ENCODE data around the gene GFOD1.

The GFOD1 gene

DNA sequence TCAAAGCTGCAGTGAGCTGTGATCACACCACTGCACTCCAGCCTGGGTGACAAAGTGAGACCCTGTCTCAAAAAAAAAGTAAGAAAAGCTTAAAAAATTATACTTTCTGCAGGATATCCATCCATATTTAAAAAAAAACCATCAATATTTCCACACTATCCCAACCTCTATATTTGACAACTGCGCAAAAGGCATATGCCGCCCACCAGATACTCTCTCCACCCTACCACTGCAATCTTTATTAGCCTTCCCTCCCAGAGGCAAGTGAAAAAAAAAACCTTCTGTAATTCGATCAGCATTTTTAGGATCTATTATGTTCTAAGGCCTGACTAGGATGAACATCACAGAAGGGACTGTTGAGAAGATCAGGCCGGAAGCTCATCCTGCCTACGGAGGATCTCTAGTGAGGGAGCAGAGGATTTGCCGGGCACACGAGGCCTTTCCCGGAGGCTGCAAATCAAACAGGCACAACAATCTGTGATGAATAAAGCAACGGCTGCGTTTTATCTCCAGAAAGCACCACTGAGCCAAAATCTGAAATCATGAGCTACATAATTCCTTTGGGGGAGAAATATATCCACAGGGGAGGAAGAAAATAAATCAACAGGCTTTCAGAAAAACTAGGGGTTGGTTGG, 65.9 kb downstream of the GFOD1 start:
- no peak for DNase-seq

DNA sequence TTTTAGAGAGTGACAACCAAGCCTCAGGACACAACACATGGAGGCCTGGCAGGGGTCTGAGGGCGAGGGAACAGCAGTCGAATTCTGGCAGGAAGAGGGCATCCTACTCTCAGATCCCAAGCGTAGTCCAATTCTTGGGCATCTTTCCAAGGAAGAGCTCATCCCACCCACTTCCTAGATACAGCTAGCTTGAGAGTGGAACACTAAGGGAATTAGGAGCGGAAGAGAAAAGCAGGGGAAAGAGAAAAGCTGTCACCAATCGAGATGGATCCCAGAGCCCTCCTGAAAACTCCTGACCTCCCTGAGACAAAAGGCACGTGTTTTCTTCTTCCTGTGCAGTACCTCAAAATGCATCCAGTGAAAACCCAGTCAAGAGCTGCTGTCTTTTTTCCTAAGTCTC, 67.1 kb downstream of the GFOD1 start:
- no peak for DNase-seq

DNA sequence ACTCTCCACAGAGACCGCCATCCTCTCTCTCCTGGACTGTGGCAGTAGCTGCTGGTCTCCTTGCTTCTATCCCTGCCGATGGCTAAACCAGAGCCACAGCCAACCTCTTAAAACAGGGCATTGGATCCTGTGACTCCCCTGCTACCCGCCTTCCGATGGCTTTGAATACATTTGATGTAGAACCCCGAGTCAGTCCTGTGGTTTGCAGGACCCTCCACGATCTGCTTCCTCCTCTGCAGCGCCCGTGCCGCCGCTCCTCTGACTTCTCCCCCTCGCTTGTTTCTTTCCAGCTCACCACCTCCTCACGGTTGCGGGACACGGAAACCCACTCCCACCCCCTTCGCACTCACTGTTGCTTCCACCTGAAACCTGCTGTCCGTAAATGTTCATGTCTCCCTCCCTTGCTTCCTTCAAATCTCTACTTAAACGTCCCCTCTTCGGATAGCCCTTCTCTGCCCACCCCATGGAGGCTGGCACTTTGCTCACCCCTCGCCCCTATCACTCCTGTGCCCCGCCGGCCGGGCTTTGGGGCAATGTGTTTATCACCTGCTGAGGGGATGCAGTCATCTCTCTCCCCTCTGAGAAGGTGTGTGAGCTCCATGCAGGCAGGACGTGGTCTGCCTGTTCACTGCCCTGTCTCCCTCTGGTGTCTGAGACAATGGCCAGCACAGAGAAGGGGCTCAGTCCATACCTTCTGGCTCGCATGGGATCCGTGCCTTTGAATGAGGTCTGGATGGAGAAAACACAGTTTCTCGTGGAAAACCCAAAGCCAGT, 67.8 kb downstream of the GFOD1 start:
- DNase-seq = no peak

DNA sequence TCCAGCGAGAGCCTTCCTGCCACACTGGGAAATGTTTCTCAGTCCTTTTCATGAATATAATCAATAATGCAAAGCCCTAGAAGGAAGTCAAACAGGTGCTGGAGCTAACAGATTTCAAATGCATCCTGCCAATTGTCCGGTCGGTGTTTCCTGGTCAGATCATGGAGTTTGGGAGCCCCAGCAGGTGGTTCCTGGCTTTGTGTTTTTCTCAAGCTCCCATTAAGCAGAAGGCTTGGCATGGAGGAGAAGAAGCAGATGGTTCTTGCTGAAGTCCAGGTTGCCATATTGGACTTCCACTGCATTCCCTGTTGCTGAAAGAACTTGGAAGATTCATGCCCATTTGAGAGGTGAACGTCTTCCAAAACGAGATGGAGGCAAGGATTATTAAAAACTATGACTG, 68.6 kb downstream of the GFOD1 start:
- no peak for DNase-seq

DNA sequence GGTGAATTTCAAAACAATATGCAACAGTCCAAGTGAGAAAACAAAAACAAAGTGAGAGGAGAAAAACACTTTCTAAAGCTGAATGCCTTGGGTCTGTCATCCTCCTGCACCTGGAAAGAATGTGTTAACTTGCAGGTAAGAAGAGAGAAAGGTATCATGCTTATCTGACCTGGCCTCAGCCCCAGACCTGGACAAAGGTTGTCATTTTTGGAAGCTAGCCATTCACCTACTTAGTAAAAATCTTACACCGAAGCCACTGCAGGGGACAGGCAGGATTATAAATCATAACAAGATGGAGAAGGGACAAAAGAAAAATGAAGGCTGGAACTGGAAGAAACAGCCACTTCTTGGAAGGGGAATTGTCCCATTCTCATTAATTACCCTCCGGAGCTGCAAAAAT, 69.4 kb downstream of the GFOD1 start:
- no peak for DNase-seq

DNA sequence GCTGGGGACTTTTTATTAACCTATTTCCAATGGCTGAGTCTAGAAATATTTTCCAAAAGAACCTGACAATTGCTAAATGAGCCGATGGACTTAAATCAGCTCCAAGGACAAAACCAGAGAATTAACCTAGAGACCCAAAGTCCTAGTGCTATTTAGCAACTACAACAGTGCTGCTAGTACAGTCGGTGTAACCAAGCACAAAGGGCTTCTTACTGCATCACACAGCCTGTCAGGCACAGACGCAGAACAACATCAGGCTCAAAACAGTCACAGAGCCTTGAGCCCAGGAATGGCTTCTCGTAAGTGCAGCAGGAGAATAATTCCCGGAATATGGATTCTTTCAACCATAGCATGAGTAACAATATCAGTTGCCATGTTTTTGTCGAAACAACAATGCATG, 70.0 kb downstream of the GFOD1 start:
- DNase-seq = no peak

DNA sequence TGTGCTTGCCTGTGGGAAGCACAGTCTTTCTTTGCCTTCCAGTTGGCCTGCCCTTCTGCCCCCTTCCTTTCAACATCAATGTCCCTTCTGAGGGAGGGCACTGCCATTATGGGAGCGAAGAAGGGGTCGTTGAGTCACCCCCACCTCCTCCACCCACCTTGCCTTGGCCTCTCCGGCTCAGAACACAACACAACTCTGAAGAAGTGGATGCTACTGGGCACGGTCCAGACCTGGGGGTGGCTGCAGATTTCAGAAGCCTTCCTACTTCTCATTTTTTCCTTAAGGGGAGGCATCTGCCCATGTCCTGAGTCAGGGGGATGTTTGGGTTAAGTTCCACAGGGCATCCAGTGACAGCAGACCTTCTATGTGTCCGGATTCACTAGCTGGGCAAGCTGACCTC, 72.1 kb downstream of the GFOD1 start:
- DNase-seq = no peak

DNA sequence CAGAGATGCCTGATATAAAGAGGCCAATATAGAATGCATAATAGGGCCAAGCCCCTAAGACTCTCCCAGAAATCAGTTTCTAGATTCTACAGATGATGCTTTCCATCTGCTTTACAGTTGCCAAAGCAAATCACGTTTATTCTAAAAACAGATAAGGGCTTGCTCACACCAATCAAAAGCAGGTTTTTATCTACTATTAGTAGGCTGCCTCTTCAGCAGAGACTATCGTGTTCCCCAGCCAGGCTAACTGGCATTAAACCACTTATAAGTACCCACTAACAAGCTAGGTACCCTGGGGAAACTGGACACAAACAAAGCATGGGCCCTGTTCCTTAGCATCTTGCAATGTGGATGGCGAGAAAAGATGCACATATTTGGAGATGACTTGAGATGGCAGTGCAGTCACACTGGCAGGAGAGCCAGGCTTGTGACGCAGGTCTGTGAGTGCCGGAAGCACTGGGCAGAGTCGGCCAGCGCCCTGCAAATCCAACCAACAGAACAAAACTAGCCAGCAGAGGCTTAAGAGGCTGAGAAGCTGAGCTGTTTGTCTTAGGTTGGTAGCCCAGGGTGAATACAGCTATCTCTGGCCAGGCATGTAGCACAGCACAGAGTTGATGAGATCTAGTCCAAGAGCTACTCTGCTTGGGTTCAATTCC, 73.4 kb downstream of the GFOD1 start:
- no peak for DNase-seq

DNA sequence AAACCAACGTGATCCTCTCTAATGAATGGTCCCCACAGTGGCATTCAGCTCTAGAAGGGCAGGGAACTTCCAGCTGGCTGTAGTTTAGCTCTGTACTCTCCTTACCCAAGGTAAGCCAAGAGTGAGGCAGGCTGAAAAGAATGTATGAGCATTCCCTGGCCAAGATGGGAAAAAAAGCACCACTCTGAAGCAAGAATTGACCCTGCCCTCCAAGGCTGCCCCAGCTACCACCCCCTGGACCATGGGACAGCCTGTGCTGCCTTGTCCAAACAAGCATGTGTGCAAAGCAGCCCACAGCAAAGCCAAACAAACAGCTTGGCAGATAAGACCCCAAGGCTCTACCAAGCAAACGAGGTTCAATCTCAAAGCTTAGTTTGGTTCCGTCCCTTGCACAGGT, 73.9 kb downstream of the GFOD1 start:
- no peak for DNase-seq

DNA sequence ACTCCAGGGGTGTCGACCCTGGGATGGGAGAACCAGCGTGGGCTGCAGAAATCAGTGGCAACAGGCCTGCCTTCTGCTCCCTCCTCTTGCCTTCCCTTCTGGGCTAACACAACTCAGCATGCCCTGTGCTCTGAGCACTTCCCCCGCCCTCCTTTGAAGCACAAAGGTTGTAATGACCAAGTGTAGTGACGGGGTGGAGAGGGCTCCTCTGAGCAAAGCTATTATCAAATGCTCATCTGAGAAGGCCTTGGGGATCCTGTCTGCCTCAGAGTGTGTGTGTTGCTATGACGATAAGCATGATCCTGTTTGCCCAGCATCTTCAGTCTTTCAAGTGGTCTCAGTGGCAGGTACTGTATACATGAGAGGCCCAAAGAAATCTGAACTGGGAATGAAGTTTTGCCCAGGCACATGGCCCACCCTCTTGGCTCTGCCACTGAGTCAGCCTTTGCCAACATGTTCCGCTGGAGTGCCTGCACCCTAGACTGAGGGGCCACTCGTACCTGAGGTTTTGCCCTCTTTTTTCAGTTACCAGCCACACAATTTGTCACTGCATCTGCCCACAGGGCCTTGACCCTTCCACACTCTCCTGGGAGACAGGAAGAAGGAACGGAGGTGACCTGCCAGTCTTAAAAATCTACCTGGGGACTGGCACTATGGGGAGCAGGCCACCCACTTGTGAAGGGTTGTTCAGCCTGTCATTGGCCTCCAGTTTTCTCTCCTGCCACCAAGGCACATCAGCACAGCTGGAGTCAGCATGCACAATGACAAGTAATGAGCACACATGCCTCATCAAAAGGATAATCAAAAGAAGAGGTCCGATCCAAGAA, 74.5 kb downstream of the GFOD1 start:
- peak; percentile 62 for DNase-seq

DNA sequence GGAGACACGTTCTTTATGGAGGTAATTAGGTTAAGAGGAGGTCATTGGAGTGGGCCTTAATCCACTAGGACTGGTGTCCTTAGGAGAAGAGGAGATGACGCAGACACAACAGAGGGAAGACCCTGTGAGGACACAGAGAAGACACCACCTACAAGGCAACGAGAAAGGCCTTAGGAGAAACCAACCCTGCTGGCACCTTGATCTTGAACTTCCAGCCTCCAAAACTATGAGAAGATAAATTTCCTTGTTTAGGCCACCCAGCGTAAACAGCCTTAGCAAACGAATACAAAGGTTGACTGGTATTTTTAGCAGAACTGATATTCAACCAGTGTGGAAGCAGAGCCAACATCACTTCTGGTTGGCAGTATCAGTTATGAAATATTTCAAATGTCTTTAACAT, 75.2 kb downstream of the GFOD1 start:
- DNase-seq = no peak

DNA sequence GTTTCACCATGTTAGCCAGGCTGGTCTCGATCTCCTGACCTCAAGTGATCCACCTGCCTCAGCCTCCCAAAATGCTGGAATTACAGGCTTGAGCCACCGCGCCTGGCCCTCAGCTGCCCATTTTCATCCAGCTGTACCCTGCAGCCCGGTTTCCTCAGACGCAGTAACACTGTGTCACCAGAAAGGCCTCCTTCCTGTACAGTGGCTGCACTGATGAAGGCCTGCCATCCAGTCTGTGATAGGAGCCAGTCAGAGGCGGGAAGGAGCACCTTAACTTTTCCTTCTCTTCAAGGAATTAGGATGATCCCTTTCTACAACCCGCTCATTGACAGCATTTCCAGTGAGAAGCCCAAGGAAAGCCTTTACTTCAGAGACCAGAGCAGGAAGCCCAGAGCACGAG, 75.9 kb downstream of the GFOD1 start:
- no peak for DNase-seq

DNA sequence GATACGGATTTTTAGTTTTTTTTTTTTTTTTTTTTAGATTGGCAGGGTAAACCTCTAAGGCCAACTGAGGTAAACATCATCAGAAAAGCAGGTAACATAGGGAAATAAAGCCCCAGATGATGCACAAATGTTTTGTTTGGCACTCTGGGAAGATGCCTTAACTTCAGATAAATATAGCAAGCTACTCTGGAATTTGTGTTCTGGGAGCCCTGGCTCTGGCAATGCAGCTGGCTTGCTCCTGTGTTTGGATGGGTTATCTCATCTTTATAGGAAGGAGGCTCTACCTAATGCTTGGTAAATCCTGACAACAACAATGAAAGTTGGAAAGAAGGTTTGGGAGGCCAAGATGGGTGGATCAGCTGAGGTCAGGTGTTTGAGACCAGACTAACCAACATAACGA, 77.4 kb downstream of the GFOD1 start:
- no peak for DNase-seq

DNA sequence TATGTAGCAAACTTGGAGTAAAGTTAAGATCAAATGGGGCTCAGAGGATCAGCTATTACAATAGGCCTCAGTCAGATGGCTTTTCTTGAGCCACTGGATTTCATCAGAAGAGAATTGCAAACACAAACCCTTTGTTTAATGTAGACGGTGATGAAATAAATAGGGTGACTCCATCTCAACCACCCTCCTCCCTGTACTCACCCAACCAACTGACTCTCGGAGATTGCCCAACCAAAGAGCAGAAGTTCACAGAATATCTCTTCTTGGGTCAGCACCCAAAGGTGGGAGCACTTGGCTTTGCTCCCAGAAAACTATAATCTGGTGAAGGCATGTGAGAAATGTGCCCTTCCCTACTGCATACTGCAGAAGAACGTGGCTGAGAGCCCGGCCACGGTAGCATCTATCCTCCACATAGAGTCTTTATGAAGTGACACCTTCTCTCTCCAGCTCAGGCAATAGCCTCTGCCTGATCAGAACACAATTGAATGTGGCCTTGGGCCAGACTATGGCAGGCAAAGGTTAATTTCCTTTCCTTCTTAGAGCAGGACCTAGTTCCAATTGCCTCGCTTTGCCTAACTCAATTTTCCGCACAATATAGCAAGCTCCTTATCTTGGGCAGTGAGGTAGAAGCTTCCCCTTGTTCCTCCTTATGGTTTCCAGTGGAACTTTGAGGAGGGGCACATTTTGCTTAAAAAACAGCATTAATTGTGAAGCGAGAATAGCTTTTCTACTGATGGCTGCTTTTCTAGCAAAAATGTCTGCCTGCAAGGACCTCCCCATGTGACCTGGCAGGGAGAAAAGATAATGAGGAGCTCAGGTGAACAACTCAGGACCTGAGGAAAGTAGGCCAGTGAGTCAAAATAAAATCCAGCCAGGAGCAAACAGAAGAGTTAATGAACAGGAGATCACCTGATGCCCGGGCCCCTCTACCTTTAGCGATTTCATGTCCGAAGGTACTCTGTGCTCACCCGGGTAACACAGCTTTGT, 79.4 kb downstream of the GFOD1 start:
- DNase-seq = no peak

DNA sequence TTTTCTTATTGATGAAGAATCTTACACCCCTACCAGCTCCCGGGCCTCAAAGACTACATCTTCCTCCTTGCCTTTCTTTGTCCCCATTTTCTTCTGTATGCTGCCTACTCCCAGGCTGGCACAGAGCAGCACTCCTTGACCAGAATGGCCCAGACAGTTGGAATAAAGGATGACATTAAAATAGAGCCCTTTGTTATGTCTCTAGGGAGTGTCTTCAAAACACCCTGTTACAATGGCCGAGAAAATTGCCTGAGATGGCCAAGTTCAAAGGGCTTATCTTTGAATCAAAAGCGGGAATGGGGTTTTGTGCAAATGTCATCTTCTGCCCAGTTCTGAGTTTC, 80.1 kb downstream of the GFOD1 start:
- DNase-seq = no peak

DNA sequence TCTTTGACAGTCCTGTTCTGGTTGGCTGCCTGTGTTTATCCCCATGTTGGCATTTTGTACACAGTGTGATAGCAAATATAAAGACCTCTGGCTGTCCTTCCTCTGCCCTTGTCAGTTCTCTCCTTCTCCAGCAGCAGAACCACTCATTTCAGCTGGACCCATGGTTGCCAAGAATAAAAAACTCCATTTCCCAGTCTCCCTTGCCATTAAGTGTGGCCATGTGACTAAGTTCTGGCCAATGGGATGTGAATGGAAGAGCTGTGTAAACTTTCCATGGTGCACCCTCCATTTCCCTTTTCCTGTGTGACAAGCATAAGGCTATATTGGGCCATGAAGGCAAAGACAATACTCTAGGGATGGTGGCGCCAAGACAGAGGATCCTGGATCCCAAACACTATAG, 80.6 kb downstream of the GFOD1 start:
- peak; percentile 13 for DNase-seq

DNA sequence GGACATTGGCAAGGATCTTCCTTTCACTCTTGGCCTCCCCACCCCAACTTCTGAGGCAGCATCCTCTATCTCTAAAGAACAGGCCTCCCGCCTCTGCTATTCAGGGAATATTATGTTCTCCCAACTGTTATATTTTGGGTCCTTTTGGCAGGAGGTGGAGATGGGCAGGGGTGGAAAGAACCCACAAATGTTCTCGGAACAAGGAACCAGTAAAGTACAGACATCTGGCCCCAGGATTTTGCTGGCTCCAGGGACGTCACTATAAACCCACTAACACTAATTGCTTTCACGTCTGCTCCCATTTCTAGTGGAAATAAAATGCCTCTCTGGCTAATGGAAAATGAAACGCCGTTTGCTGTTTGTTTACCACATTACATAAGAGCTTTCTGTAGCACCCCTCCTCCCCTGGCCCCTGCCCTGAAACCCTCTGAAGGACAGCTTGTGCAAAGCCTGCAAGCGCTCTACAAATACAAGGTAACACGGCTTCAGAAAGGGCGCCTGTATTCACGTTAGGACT, 81.4 kb downstream of the GFOD1 start:
- DNase-seq = no peak

DNA sequence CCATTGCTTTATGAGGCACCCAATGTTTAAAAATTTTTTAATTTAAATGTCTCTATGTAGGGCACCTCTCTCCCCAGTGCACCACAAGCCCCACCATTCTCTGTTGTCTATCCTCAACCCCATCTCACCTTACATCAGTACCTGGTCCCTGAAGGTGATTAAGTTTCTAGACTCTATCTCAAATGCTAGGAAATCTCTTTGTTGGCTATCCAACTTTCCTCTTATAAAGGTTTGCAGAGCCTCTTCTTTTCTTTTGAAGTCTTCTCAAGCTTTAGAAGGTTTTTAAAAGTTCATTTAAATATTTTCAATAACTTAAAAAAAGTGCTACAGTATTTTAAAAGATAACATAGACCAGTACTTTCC, 82.5 kb downstream of the GFOD1 start:
- no peak for DNase-seq

DNA sequence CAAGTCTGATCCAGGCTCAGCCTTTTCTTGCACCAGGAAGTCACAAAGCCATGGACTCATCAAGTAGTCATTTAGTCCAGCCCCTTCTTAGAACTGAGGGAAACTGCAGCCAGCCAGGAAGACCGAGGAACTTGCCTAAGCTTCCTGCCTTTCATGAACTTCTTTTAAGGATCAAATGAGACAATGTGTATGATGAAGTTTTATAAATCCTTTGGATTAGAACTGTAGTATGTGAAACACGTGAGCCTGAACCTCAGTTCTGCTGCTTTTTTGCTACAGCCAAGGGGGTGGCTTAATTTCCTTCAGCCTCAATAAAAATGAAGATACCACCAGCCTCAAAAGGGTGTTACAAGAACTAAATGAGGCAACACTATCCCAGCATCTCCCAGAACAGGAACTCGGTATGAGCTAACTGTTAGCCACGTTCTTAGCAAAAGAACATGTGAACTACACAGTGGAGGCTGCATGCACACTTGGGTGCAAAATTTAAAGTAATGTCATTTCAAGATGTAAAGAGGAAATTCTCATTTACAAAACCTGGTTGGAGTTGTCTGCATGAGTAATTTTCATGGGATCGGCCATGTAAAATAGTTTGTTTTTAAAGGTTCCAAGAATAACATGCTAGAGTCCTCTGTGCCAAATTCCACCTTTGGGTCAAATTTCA, 83.0 kb downstream of the GFOD1 start:
- DNase-seq = no peak

DNA sequence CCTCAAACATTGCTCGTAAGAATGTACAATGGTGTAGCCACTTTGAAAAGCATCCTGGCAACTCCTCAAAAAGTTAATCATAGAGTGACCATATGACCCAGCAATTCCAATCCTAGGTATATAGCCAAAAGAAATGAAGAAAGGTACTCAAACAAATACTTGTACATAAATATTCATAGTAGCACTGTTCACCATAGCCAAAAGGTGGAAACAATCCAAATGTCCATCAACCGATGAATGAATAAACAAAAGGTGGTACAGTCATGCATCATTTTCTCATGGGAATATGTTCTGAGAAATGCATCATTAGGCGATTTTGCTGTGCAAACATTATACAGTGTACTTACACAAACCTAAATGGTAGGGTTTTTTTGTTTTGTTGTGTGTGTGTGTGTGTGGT, 84.7 kb downstream of the GFOD1 start:
- no peak for DNase-seq

DNA sequence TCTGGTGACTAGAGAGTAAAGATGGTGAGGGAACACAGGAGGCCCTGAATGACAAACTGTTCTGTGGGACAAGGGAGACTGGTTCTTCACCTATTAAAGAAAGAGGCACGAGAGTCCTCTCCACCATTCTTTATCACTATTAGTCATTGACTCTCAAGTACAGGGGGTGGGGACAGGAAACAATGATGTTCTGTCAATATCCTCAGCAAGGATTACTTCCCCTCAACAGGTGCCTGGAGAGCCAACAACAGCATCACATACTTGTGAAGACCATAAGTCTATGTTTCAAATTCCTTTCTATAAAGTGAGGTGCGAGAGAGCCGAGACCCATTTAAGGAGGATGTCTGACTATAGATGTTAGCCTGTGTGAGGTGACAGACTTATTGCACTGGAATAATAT, 86.6 kb downstream of the GFOD1 start:
- peak; percentile 5 for DNase-seq
